Skeletal muscle satellite cell (primary cell): ENCODE measurements around the gene SCUBE2.

Experiments used
- H3K27me3 ChIP-seq: 2 replicates; pipeline ENCODE4 v1.7.0; 2013; ENCODE audit warnings: low read length; ENCODE audit not compliant: control insufficient read depth, insufficient read depth
- H3K36me3 ChIP-seq: 2 replicates; pipeline ENCODE4 v1.7.0; 2013; ENCODE audit warnings: mild to moderate bottlenecking, control low read depth, low read length; ENCODE audit not compliant: insufficient read depth
- H3K4me1 ChIP-seq: 2 replicates; pipeline ENCODE4 v1.7.0; 2013; ENCODE audit warnings: low read length; ENCODE audit not compliant: control insufficient read depth, insufficient read depth
- H3K4me2 ChIP-seq: 2 replicates; pipeline ENCODE4 v1.7.0; 2013; ENCODE audit warnings: mild to moderate bottlenecking, low read length
- H3K4me3 ChIP-seq: 2 replicates; pipeline ENCODE4 v1.7.0; 2013; ENCODE audit warnings: low read length
- H3K9ac ChIP-seq: 2 replicates; pipeline ENCODE4 v1.7.0; 2013; ENCODE audit warnings: mild to moderate bottlenecking, low read depth, low read length, moderate library complexity
- H3K9me3 ChIP-seq: replicated peaks from 2 replicates; pipeline ENCODE4 v1.7.0; 2013; ENCODE audit warnings: mild to moderate bottlenecking, control low read depth, low read length

The SCUBE2 gene

GRCh38 chr11:9070749-9071491 lies 20.5 kb downstream of the SCUBE2 start:
- no peaks in the 10 kb centered on the region for H3K9me3 ChIP-seq
- no peak overlapping the region for H3K4me2 ChIP-seq
- H3K4me1 ChIP-seq: no peaks in the 10 kb centered on the region
- H3K9ac ChIP-seq: no peak overlapping the region
- H3K4me3 ChIP-seq: no peak overlapping the region
- peaks cover 4% of the 10 kb centered on the region for H3K27me3 ChIP-seq
- H3K36me3 ChIP-seq: no peaks in the 10 kb centered on the region

- no peak overlapping the region for H3K4me3 ChIP-seq
- H3K36me3 ChIP-seq: no peaks in the 10 kb centered on the region
- H3K4me2 ChIP-seq: no peak overlapping the region
- H3K9me3 ChIP-seq: no peaks in the 10 kb centered on the region
- peaks cover 4% of the 10 kb centered on the region for H3K27me3 ChIP-seq
- no peak overlapping the region for H3K9ac ChIP-seq
- H3K4me1 ChIP-seq: no peaks in the 10 kb centered on the region
Observed at GRCh38 chr11:9069862-9070470, 21.4 kb downstream of the SCUBE2 start.

GRCh38 chr11:9069256-9069655 lies 22.1 kb downstream of the SCUBE2 start:
- H3K4me1 ChIP-seq: no peaks in the 10 kb centered on the region
- H3K36me3 ChIP-seq: no peaks in the 10 kb centered on the region
- no peaks in the 10 kb centered on the region for H3K9me3 ChIP-seq
- no peak overlapping the region for H3K9ac ChIP-seq
- peaks cover 4% of the 10 kb centered on the region for H3K27me3 ChIP-seq
- H3K4me2 ChIP-seq: no peak overlapping the region
- H3K4me3 ChIP-seq: no peak overlapping the region

GRCh38 chr11:9066433-9066925 lies 24.9 kb downstream of the SCUBE2 start:
- H3K9me3 ChIP-seq: no peaks in the 10 kb centered on the region
- no peaks in the 10 kb centered on the region for H3K4me1 ChIP-seq
- H3K4me3 ChIP-seq: no peak overlapping the region
- H3K36me3 ChIP-seq: no peaks in the 10 kb centered on the region
- no peaks in the 10 kb centered on the region for H3K27me3 ChIP-seq
- H3K4me2 ChIP-seq: no peak overlapping the region
- H3K9ac ChIP-seq: no peak overlapping the region

GRCh38 chr11:9065607-9066432 lies 25.6 kb downstream of the SCUBE2 start:
- Histone ChIP-seq H3K4me3 (no peak overlapping the region), H3K9me3 (no peaks in the 10 kb centered on the region), H3K27me3 (no peaks in the 10 kb centered on the region), H3K4me1 (no peaks in the 10 kb centered on the region), H3K4me2 (no peak overlapping the region), H3K36me3 (no peaks in the 10 kb centered on the region), H3K9ac (no peak overlapping the region)

GRCh38 chr11:9061807-9062206 lies 29.6 kb downstream of the SCUBE2 start:
- Histone ChIP-seq H3K4me2 (no peak overlapping the region), H3K27me3 (no peaks in the 10 kb centered on the region), H3K4me1 (no peaks in the 10 kb centered on the region), H3K36me3 (no peaks in the 10 kb centered on the region), H3K9me3 (no peaks in the 10 kb centered on the region), H3K4me3 (no peak overlapping the region), H3K9ac (no peak overlapping the region)

GRCh38 chr11:9060700-9061111 lies 30.7 kb downstream of the SCUBE2 start:
- H3K36me3 ChIP-seq: no peaks in the 10 kb centered on the region
- no peaks in the 10 kb centered on the region for H3K4me1 ChIP-seq
- H3K9ac ChIP-seq: no peak overlapping the region
- H3K27me3 ChIP-seq: no peaks in the 10 kb centered on the region
- no peak overlapping the region for H3K4me3 ChIP-seq
- H3K4me2 ChIP-seq: no peak overlapping the region
- H3K9me3 ChIP-seq: no peaks in the 10 kb centered on the region

- no peaks in the 10 kb centered on the region for H3K36me3 ChIP-seq
- no peaks in the 10 kb centered on the region for H3K4me1 ChIP-seq
- no peak overlapping the region for H3K4me2 ChIP-seq
- H3K27me3 ChIP-seq: no peaks in the 10 kb centered on the region
- H3K9me3 ChIP-seq: no peaks in the 10 kb centered on the region
- no peak overlapping the region for H3K4me3 ChIP-seq
- H3K9ac ChIP-seq: no peak overlapping the region
Observed at GRCh38 chr11:9059406-9059805, 32.0 kb downstream of the SCUBE2 start.

- Histone ChIP-seq H3K36me3 (no peaks in the 10 kb centered on the region), H3K4me1 (peaks cover 13% of the 10 kb centered on the region), H3K9me3 (no peaks in the 10 kb centered on the region), H3K27me3 (no peaks in the 10 kb centered on the region), H3K4me3 (no peak overlapping the region), H3K4me2 (no peak overlapping the region), H3K9ac (no peak overlapping the region)
Observed at GRCh38 chr11:9057888-9058287, 33.5 kb downstream of the SCUBE2 start.

GRCh38 chr11:9057007-9057406 lies 34.4 kb downstream of the SCUBE2 start:
- Histone ChIP-seq H3K4me1 (peaks cover 16% of the 10 kb centered on the region), H3K27me3 (no peaks in the 10 kb centered on the region), H3K4me2 (no peak overlapping the region), H3K4me3 (no peak overlapping the region), H3K9me3 (no peaks in the 10 kb centered on the region), H3K9ac (no peak overlapping the region), H3K36me3 (no peaks in the 10 kb centered on the region)

- H3K4me1 ChIP-seq: peaks cover 16% of the 10 kb centered on the region
- no peak overlapping the region for H3K9ac ChIP-seq
- no peak overlapping the region for H3K4me2 ChIP-seq
- no peaks in the 10 kb centered on the region for H3K36me3 ChIP-seq
- no peak overlapping the region for H3K4me3 ChIP-seq
- no peaks in the 10 kb centered on the region for H3K9me3 ChIP-seq
- H3K27me3 ChIP-seq: no peaks in the 10 kb centered on the region
Observed at GRCh38 chr11:9056467-9056866, 34.9 kb downstream of the SCUBE2 start.
